RWPE1 (cell line): ENCODE measurements around the gene RAI14.
A peak's percentile ranks its signal among the peaks of the same experiment; 100 is the strongest.

Experiments
- CTCF ChIA-PET: fragments of 350-600 bp; sonication (Branson Sonifier 250); formaldehyde crosslinking; extraction: SDS; loops from one replicate; lab custom pipeline; 2021; lab: Yijun Ruan, JAX
- POLR2A ChIA-PET: fragments of 400-600 bp; formaldehyde crosslinking; extraction: SDS; loops from one replicate; lab custom pipeline; 2020; ENCODE audit warnings: antibody characterized with exemption; ENCODE audit not compliant: low non-redundant PET; lab: Yijun Ruan, JAX
- DNase-seq: peaks from one replicate; pipeline ENCODE4 v3.0.0; 2012; ENCODE audit warnings: low spot score
- H3K27ac ChIP-seq: fragments of 450-650 bp; 2 replicates; pipeline ENCODE4 v1.5.1; 2017
- CTCF ChIP-seq: fragments of 450-650 bp; conservative IDR thresholded peaks from 2 replicates; pipeline ENCODE4 v1.5.1; 2017; ENCODE audit warnings: low read depth, mild to moderate bottlenecking

The RAI14 gene

GRCh38 chr5:34656001-34656699, at the start of gene RAI14:
Gene RAI14, plus strand, starts transcription at chr5:34656328. Its CDS starts 30,592 bp downstream, at chr5:34686920.
- peak; percentile 81 for DNase-seq
- POLR2A ChIA-PET: no interaction called here
- peak; percentile 25 for TF ChIP-seq CTCF
- CTCF ChIA-PET: interaction anchor here (0.6 to 0.7 kb wide), 2 partner anchors 52 to 1585 kb away, joined by 3 read pairs; no protein-coding TSS in a partner anchor
- H3K27ac ChIP-seq: peak within 1 kb of the TSS; percentile 87

- DNase-seq: no peak
- CTCF ChIA-PET: interaction anchor here (0.7 kb wide), 1 partner anchor 52 kb away, joined by 3 read pairs; no protein-coding TSS in a partner anchor
- no peak for TF ChIP-seq CTCF
- H3K27ac ChIP-seq: peak overlapping the region; percentile 66
- POLR2A ChIA-PET: no interaction called here
Observed at GRCh38 chr5:34608368-34608767, 47.8 kb upstream of the RAI14 start.

- CTCF ChIA-PET: interaction anchor here (0.7 kb wide), 1 partner anchor 53 kb away, joined by 3 read pairs; no protein-coding TSS in a partner anchor
- POLR2A ChIA-PET: no interaction called here
Observed at GRCh38 chr5:34608859-34609648, 47.1 kb upstream of the RAI14 start.

GRCh38 chr5:34609951-34610441, 46.1 kb upstream of the RAI14 start:
- ChIA-PET CTCF (no interaction called here), POLR2A (no interaction called here)
- no peak for TF ChIP-seq CTCF
- peak overlapping the region; percentile 83 for H3K27ac ChIP-seq
- DNase-seq: no peak

More at GRCh38 chr5:34608859-34609648, 47.1 kb upstream of the RAI14 start:
- no peak for TF ChIP-seq CTCF
- DNase-seq: peak; percentile 83
- H3K27ac ChIP-seq: peak overlapping the region; percentile 83

GRCh38 chr5:34610546-34610945, 45.6 kb upstream of the RAI14 start:
- no peak overlapping the region for H3K27ac ChIP-seq
- no peak for TF ChIP-seq CTCF
- POLR2A ChIA-PET: no interaction called here
- CTCF ChIA-PET: no interaction called here
- DNase-seq: no peak
